HepG2 (cell line): ENCODE results near the gene ZNF451. TPM values are rescaled to one million over a fixed set of nuclear protein-coding genes. Genes with fewer than 3 reads are reported as not detected.

Experiments used
- AKNA ChIP-seq: sonication (generic); formaldehyde crosslinking; IDR thresholded peaks from 2 replicates; pipeline ENCODE4 v1.4.0; 2020; ENCODE audit warnings: missing genetic modification reagents, borderline replicate concordance
- BRD4 ChIP-seq: sonication (generic); formaldehyde crosslinking; IDR thresholded peaks from 2 replicates; pipeline ENCODE4 v1.4.0; 2020; ENCODE audit warnings: missing genetic modification reagents
- DMAP1 ChIP-seq: IDR thresholded peaks from 2 replicates; pipeline ENCODE4 v1.6.1; 2016
- ETS1 ChIP-seq: sonication (generic); formaldehyde crosslinking; IDR thresholded peaks from 2 replicates; pipeline ENCODE4 v1.4.0; 2020; ENCODE audit warnings: missing genetic modification reagents
- FOXA3 ChIP-seq: IDR thresholded peaks from 2 replicates; pipeline ENCODE4 v1.6.1; 2016; ENCODE audit warnings: missing genetic modification reagents, missing compliant biosample characterization
- FUBP1 ChIP-seq: sonication (generic); formaldehyde crosslinking; IDR thresholded peaks from 2 replicates; pipeline ENCODE4 v1.5.1; 2020; ENCODE audit warnings: missing genetic modification reagents, mild to moderate bottlenecking, borderline replicate concordance
- GATAD1 ChIP-seq: IDR thresholded peaks from 2 replicates; pipeline ENCODE4 v1.6.1; 2016; ENCODE audit warnings: missing genetic modification reagents, missing compliant biosample characterization
- GATAD2A ChIP-seq: IDR thresholded peaks from 2 replicates; pipeline ENCODE4 v1.6.1; 2016
- HDAC6 ChIP-seq: fragments of 200-600 bp; sonication (generic); IDR thresholded peaks from 2 replicates; pipeline ENCODE4 v1.7.0; 2017; ENCODE audit warnings: mild to moderate bottlenecking, antibody characterized with exemption, low read length, low read depth
- ISL2 ChIP-seq: sonication (generic); formaldehyde crosslinking; IDR thresholded peaks from 2 replicates; pipeline ENCODE4 v1.5.0; 2020; ENCODE audit warnings: missing genetic modification reagents
- JUNB ChIP-seq: sonication (generic); formaldehyde crosslinking; IDR thresholded peaks from 2 replicates; pipeline ENCODE4 v1.8.0; 2022; ENCODE audit warnings: missing genetic modification reagents, mild to moderate bottlenecking, borderline replicate concordance
- KMT2B ChIP-seq: IDR thresholded peaks from 2 replicates; pipeline ENCODE4 v1.6.1; 2016; ENCODE audit warnings: missing genetic modification reagents, missing compliant biosample characterization
- PAX8 ChIP-seq: sonication (generic); formaldehyde crosslinking; IDR thresholded peaks from 2 replicates; pipeline ENCODE4 v1.8.0; 2022; ENCODE audit warnings: mild to moderate bottlenecking, missing genetic modification reagents, borderline replicate concordance
- PITX1 ChIP-seq: sonication (generic); formaldehyde crosslinking; IDR thresholded peaks from 2 replicates; pipeline ENCODE4 v1.5.1; 2020; ENCODE audit warnings: mild to moderate bottlenecking, missing genetic modification reagents
- PRPF4 ChIP-seq: fragments of 200-400 bp; formaldehyde crosslinking; IDR thresholded peaks from 2 replicates; pipeline ENCODE4 v1.6.1; 2016; ENCODE audit warnings: low read length, low read depth; ENCODE audit not compliant: poor library complexity, severe bottlenecking
- RFXAP ChIP-seq: sonication (generic); formaldehyde crosslinking; IDR thresholded peaks from 2 replicates; pipeline ENCODE4 v1.4.0; 2020; ENCODE audit warnings: missing genetic modification reagents, borderline replicate concordance
- SMAD3 ChIP-seq: sonication (generic); formaldehyde crosslinking; IDR thresholded peaks from 2 replicates; pipeline ENCODE4 v1.4.0; 2020; ENCODE audit warnings: missing genetic modification reagents
- THRA ChIP-seq: sonication (generic); formaldehyde crosslinking; IDR thresholded peaks from 2 replicates; pipeline ENCODE4 v1.4.0; 2020; ENCODE audit warnings: missing genetic modification reagents, borderline replicate concordance
- U2AF1 ChIP-seq: fragments of 200-400 bp; formaldehyde crosslinking; optimal IDR thresholded peaks from 2 replicates; pipeline ENCODE3; 2017; ENCODE audit warnings: mild to moderate bottlenecking, low read depth, low read length
- ZNF292 ChIP-seq: sonication (generic); formaldehyde crosslinking; IDR thresholded peaks from 2 replicates; pipeline ENCODE4 v1.8.1; 2022; ENCODE audit warnings: mild to moderate bottlenecking, low read depth, missing genetic modification reagents, borderline replicate concordance
- polyA plus RNA-seq, 8 experiments: library from polyadenylated mRNA; depleted of rRNA in 3 of 8; stranded (reverse) in 7 of 8; unstranded in 1 of 8; fragments of >200 nt; fragmentation: Illumina TruSeq in 4 of 8; extraction: Trizol in 4 of 8; gene quantifications; 2 replicates each; pipeline versions ENCODE4 v1.2.1 to v1.2.3, GENCODE V29; 2011 to 2016; ENCODE audit warnings: low read depth in 4 of 8, missing spikeins in 1 of 8, mixed read lengths in 1 of 8; ENCODE audit not compliant: insufficient read depth in 1 of 8
- total RNA-seq, 5 experiments: library from RNA; depleted of rRNA; stranded (reverse); fragments of >200 nt; fragmentation: Illumina TruSeq; extraction: Trizol; gene quantifications; 2 replicates each; pipeline ENCODE4 v1.2.3, GENCODE V29; 2016; ENCODE audit warnings: low read depth in 1 of 5

ZNF451 gene
- total and polyA plus RNA-seq, 2 of the 13 experiments (the other 11 are each of a cell fraction or from before 2014, with no cell fraction given) = 32.1 to 65.7 TPM

- TF ChIP-seq ISL2 (CRISPR knock-in tag) (0 out of 2 replicates have a peak, but pooled peaks have one; percentile 26), U2AF1 (no peak), RFXAP (CRISPR knock-in tag) (no peak), KMT2B (CRISPR knock-in tag) (peak; percentile 53), JUNB (CRISPR knock-in tag) (no peak), GATAD2A (peak; percentile 6; the same call in 1 of the 2 replicates), AKNA (no peak), PITX1 (no peak), PRPF4 (no peak), ETS1 (CRISPR knock-in tag) (no peak), FOXA3 (CRISPR knock-in tag) (peak; percentile 8; the same call in 1 of the 2 replicates), THRA (CRISPR knock-in tag) (no peak), FUBP1 (CRISPR knock-in tag) (no peak), ZNF292 (no peak), DMAP1 (CRISPR knock-in tag) (no peak; the same call in 1 of the 2 replicates), GATAD1 (CRISPR knock-in tag) (peak; percentile 7; the same call in 1 of the 2 replicates), HDAC6 (0 out of 2 replicates have a peak, but pooled peaks have one; percentile 36), PAX8 (CRISPR knock-in tag) (no peak), BRD4 (CRISPR knock-in tag) (no peak), SMAD3 (CRISPR knock-in tag) (no peak)
These were observed 83.3 kb downstream of the ZNF451 start (continued) for GRCh38 chr6:57173056-57173885.
